GM10847 (cell line): Measurements from ENCODE around the gene RETREG3.
"Not testable (repeated sequence)": the region's sequence is repeated elsewhere in the genome, so short reads cannot be mapped to it uniquely, and the experiment has no call there.

Source experiments
- POLR2A ChIP-seq: IDR thresholded peaks from 2 replicates; pipeline ENCODE4 v1.6.1; 2011; ENCODE audit not compliant: insufficient read length; ENCODE audit errors: extremely low read depth

RETREG3 gene

DNA sequence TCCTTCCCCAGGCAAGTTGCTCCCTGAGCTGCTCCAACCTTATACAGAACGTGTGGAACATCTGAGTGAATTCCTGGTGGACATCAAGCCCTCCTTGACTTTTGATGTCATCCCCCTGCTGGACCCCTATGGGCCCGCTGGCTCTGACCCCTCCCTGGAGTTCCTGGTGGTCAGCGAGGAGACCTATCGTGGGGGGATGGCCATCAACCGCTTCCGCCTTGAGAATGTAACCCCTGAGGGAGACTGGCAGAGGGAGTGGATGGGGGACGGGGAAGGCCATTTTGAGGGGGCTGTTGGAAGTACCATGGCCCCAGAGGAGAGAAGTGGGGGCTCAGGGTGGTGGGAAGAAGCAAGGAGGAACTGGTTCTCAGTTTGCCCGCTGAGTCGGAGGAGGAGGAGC, 45.2 kb downstream of the RETREG3 start:
- TF ChIP-seq POLR2A: no peak

GRCh38 chr17:42563543-42563942, 45.6 kb downstream of the RETREG3 start:
- TF ChIP-seq POLR2A: no peak

DNA sequence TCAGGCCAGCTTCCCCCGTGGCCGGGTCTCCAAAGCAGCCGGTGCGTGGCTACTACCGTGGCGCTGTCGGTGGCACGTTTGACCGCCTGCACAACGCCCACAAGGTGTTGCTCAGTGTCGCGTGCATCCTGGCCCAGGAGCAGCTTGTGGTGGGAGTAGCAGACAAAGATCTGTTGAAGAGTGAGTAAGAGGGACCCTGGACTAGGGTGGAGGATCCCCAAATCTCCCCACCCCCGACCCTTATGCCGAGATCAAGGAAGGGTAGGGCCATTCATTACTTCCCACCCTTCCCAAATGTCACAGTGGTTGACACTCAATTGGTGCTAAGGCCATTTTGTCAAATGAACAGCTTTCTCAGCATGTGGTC, 46.0 kb downstream of the RETREG3 start:
- no peak for TF ChIP-seq POLR2A

GRCh38 chr17:42562388-42563142, 46.6 kb downstream of the RETREG3 start:
- no peak for TF ChIP-seq POLR2A

DNA sequence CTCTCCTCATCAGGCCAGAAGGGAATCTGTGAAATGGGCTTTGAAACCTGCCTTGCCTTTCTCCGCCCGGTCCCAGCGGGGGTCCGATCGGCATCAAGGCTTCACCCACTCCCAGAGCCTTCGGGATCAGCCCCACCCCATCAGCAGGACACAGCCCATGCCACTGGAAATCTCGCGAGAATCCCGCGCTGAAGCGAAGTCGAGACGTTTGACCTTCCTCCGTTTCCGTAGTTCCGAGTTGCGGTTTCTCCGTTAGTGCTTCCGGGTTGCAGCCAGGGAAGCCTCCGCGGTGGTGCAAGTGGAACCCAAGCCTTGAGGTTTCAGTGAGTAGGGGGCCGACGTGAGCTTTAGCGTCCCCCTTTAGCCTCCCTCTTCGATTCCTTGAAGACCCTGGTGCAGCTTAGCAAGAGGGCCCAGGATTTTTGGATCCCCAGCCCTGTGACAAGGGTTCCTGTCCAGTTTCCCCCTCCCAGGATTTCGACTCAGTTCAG, 47.2 kb downstream of the RETREG3 start, which contains the start of gene COASY:
COASY (plus strand) TSS at position 252 of the 491 bp plus-strand sequence. CDS start 475 bp downstream, outside the sequence.
- peak; percentile 74 for TF ChIP-seq POLR2A

- no peak for TF ChIP-seq POLR2A
These were observed 48.9 kb downstream of the RETREG3 start for GRCh38 chr17:42560246-42560645.

- TF ChIP-seq POLR2A: no peak
These were observed 50.1 kb downstream of the RETREG3 start for GRCh38 chr17:42559075-42559474.

DNA sequence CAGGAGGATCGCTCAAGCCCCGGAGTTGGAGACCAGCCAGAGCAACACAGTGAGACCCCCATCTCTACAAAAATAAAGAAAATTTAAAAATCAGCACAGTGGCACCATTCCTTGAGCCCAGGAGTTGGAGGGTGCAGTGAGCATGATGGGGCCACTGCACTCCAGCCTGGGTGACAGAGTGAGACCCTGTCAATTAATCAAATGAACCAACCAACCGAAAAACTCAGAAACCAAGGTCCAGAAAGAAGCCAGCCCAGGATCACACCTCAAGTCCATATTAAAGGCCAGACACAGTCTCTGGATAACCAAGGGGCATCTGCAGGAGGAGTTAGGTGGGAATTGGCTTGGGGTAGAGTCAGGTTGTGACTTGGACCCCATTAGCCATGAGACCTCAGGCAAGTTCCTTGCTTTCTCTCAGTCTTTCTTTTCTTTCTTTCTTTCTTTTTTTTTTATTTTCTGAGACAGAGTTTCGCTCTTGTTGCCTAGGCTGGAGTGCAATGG, 54.0 kb downstream of the RETREG3 start:
- no peak for TF ChIP-seq POLR2A

GRCh38 chr17:42554250-42555121, 54.7 kb downstream of the RETREG3 start:
- peak; percentile 85 for TF ChIP-seq POLR2A

GRCh38 chr17:42553866-42554249, 55.3 kb downstream of the RETREG3 start:
- no peak for TF ChIP-seq POLR2A

GRCh38 chr17:42553161-42553818, 55.9 kb downstream of the RETREG3 start:
- no peak for TF ChIP-seq POLR2A

- not testable (repeated sequence) for TF ChIP-seq POLR2A
These were observed 56.4 kb downstream of the RETREG3 start, which contains the start of gene HSD17B1 for GRCh38 chr17:42552736-42553135. TSS of gene HSD17B1 (plus strand) at chr17:42552923. CDS start at chr17:42552934, 11 bp downstream.

DNA sequence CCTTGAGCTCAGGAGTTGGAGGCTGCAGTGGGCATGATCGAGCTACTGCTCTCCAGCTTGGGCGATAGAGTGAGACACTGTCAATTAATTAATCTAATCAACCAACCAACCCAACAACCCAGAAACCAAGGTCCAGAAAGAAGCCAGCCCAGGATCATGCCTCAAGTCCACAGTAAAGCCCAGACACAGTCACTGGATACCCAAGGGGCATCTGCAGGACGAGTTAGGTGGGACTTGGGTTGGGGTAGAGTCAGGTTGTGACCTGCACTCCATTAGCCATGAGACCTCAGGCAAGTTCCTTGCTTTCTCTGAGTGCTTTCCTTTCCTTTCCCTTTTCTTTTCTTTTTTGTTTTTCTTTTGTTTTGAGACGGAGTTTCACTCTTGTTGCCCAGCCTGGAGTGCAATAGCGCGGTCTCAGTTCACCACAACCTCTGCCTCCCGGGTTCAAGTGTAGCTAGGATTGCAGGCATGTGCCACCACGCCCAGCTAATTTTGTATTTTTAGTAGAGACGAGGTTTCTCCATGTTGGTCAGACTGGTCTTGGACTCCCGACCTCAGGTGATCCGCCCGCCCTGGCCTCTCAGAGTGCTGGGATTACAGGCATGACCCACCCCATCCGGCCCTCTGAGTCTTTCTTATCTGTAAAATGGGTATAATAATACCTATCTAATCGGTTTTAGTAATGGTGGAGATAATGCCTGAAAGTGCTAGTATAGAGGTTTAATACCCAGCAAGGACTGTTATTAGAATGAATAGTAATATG, 60.0 kb downstream of the RETREG3 start:
- TF ChIP-seq POLR2A: no peak

GRCh38 chr17:42548070-42548837, 60.9 kb downstream of the RETREG3 start:
- TF ChIP-seq POLR2A: peak; percentile 31
